ENCODE data around the gene SAC3D1. TPM values are rescaled to one million over a fixed set of nuclear protein-coding genes. Genes with fewer than 3 reads are reported as not detected.

SAC3D1 gene
- total and polyA plus RNA-seq, 9 of the 15 experiments (the other 6 are each of a cell fraction or from before 2014, with no cell fraction given): 0.20 to 35.2 (median 5.8) TPM

- TF ChIP-seq SUPT5H (IDR thresholded peaks at IDR 0.05) (no peak), ZNF354B (CRISPR knock-in tag; IDR thresholded peaks at IDR 0.05) (no peak), SMAD2 (IDR thresholded peaks at IDR 0.05; ENCODE audit: low read depth, low read length) (no peak), RCOR1 (IDR thresholded peaks at IDR 0.05; ENCODE audit: borderline replicate concordance in 1 of 2, low read depth in 2 of 2, low read length in 2 of 2) (peak in 1 of 2 experiments; percentile 47; a peak in 1 of 4 replicates), EHMT2 (IDR thresholded peaks at IDR 0.05) (peak; percentile 36; the same call in 1 of the 2 replicates), ZNF143 (CRISPR knock-in tag; IDR thresholded peaks at IDR 0.05) (no peak), MNT (conservative IDR thresholded peaks at IDR 0.05) (peak in 1 of 2 experiments; percentile 50; a peak in 1 of 4 replicates), NR2F6 (CRISPR knock-in tag; IDR thresholded peaks at IDR 0.05) (no peak), ZNF174 (CRISPR knock-in tag; IDR thresholded peaks at IDR 0.05) (no peak), HDAC3 (IDR thresholded peaks at IDR 0.05; ENCODE audit: borderline replicate concordance, partially characterized antibody) (no peak), ZNF347 (CRISPR knock-in tag; IDR thresholded peaks at IDR 0.05; ENCODE audit: low read depth) (no peak), KDM2B (CRISPR knock-in tag; IDR thresholded peaks at IDR 0.05) (no peak), NRF1 (conservative IDR thresholded peaks at IDR 0.05 in 1 of 2, IDR thresholded peaks at IDR 0.05 in 1 of 2) (no peak), CREM (IDR thresholded peaks at IDR 0.05; ENCODE audit: low read depth) (0 out of 2 replicates have a peak, but pooled peaks have one; percentile 28), ZNF212 (CRISPR knock-in tag; IDR thresholded peaks at IDR 0.05) (no peak), ZNF699 (CRISPR knock-in tag; IDR thresholded peaks at IDR 0.05; ENCODE audit: insufficient replicate concordance) (no peak), L3MBTL2 (IDR thresholded peaks at IDR 0.05) (peak; percentile 87), SIN3B (IDR thresholded peaks at IDR 0.05; ENCODE audit: low read depth) (no peak), HDAC8 (tag; IDR thresholded peaks at IDR 0.05) (no peak), MCM5 (IDR thresholded peaks at IDR 0.05; ENCODE audit: low read depth) (no peak), MAZ (CRISPR knock-in tag; conservative IDR thresholded peaks at IDR 0.05 in 1 of 2, IDR thresholded peaks at IDR 0.05 in 1 of 2) (no peak; a peak in 1 of 4 replicates), CBX5 (IDR thresholded peaks at IDR 0.05; ENCODE audit: borderline replicate concordance, low read depth) (0 out of 2 replicates have a peak, but pooled peaks have one; percentile 21), RAD21 (CRISPR knock-in tag; conservative IDR thresholded peaks at IDR 0.05 in 1 of 2, IDR thresholded peaks at IDR 0.05 in 1 of 2) (no peak), FOXK2 (conservative IDR thresholded peaks at IDR 0.05 in 1 of 2, IDR thresholded peaks at IDR 0.05 in 1 of 2; ENCODE audit: low read depth in 2 of 2) (no peak), ZNF76 (CRISPR knock-in tag; IDR thresholded peaks at IDR 0.05; ENCODE audit: borderline replicate concordance) (no peak), RFX1 (IDR thresholded peaks at IDR 0.05) (no peak), TRIM28 (IDR thresholded peaks at IDR 0.05) (0 out of 2 replicates have a peak, but pooled peaks have one; percentile 33), ZNF785 (CRISPR knock-in tag; IDR thresholded peaks at IDR 0.05) (no peak)
Observed at GRCh38 chr11:64998141-64998540, 42.9 kb upstream of the SAC3D1 start (continued).
